LNCaP clone FGC (cell line): ENCODE data around the gene CLIC6.
A peak's percentile ranks its signal among the peaks of the same experiment; 100 is the strongest.

ENCODE experiments used
- DNase-seq: peaks from one replicate; pipeline ENCODE4 v3.0.0-alpha.2; 2011; ENCODE audit warnings: low read depth
- H3K4me3 ChIP-seq: 2 replicates; pipeline ENCODE4 v1.5.1; 2011; ENCODE audit warnings: mild to moderate bottlenecking, low read depth, low read length, control low read depth
- TF ChIP-seq, protein P1 (sequence below): IDR thresholded peaks from 2 replicates; pipeline ENCODE4 v1.5.1; 2012; ENCODE audit warnings: mild to moderate bottlenecking; ENCODE audit not compliant: control insufficient read depth, insufficient read depth; ENCODE audit errors: extremely low read depth

Gene CLIC6

GRCh38 chr21:34732388-34732821 is 63.6 kb downstream of the CLIC6 start:
- no peak overlapping the region for H3K4me3 ChIP-seq
- DNase-seq, result no peak
- TF ChIP-seq, protein P1, sequence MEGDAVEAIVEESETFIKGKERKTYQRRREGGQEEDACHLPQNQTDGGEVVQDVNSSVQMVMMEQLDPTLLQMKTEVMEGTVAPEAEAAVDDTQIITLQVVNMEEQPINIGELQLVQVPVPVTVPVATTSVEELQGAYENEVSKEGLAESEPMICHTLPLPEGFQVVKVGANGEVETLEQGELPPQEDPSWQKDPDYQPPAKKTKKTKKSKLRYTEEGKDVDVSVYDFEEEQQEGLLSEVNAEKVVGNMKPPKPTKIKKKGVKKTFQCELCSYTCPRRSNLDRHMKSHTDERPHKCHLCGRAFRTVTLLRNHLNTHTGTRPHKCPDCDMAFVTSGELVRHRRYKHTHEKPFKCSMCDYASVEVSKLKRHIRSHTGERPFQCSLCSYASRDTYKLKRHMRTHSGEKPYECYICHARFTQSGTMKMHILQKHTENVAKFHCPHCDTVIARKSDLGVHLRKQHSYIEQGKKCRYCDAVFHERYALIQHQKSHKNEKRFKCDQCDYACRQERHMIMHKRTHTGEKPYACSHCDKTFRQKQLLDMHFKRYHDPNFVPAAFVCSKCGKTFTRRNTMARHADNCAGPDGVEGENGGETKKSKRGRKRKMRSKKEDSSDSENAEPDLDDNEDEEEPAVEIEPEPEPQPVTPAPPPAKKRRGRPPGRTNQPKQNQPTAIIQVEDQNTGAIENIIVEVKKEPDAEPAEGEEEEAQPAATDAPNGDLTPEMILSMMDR, result no peak

DNA sequence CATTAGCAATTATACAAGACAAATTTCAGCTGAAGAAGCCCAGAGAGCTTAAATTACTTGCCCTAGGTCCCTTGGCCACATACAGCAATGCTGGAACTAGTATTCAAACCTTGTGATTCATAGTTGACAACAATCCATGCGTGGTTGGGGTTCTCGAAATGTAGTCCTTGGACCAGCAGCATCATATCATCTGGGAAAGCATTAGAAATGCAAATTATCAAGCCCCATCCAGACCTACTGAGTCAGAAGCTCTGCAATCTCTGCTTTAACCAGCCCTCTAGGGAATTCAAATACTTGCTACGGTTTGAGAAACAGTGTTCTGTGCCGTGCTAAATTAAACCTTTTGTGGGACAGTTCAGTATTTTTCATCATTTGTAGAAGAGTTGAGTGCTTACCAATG is 65.1 kb downstream of the CLIC6 start:
- no peak overlapping the region for H3K4me3 ChIP-seq
- DNase-seq, result no peak
- TF ChIP-seq, protein P1, result no peak

DNA sequence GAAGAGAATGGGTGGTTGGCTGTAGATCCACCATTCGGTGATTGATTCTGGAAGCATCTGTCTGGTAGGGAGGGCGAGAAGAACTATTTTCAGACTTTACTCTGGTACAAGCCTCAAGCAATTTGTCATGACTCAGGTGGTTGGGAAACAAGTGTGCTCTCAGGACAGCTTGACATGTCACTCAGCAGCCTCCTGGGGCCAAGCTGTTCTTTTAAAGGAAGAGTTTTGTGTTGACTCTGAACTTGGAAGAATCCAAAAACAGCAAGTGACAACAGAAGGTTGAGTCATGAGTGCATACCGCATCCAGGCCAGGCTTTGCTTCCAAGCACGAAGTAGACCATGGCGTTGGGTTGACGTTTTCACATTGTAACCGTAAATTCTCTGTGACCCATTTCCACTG is 65.9 kb downstream of the CLIC6 start:
- TF ChIP-seq, protein P1, result no peak
- no peak overlapping the region for H3K4me3 ChIP-seq
- peak; percentile 38 for DNase-seq

- peak; percentile 67 for DNase-seq
- H3K4me3 ChIP-seq, result no peak overlapping the region
- TF ChIP-seq, protein P1, result no peak
Observed at GRCh38 chr21:34736116-34736874, 67.5 kb downstream of the CLIC6 start.

DNA sequence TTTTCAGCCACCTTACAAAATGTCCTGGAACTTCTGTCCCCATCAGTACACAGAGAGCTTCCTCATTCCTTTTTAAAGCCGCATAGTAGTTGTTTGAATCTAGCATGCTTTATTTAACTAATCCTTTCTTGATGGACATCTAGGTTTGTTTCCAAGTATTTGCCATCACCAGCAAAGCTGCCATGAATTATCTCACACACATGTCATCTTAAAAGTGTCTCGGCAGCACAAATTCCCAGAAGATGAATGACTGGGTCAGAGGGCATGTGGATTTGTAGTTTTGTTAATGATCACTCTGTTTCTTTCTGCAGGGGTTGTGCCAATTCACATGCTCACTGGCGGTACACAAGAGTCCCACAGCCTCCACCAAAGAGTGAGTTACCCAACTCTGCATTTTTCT is 68.3 kb downstream of the CLIC6 start:
- TF ChIP-seq, protein P1, result no peak
- H3K4me3 ChIP-seq, result no peak overlapping the region
- DNase-seq, result peak; percentile 86

DNA sequence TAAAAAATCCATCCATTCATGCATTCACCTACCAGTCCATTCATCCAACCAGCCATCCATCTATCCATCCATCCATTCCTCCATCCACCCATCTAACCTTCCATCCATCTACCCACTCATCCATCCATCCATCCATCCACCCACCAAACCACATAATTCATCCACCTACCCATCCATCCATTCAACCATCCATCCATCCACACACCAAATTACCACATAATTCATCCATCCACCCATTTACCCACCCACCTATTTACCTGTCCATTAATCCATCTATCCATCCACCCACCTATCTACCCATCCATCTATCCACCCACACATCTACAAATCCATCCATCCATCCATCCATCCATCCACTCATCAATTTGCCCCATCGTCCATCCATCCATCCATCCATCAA is 71.4 kb downstream of the CLIC6 start:
- DNase-seq, result no peak
- TF ChIP-seq, protein P1, result no peak
- H3K4me3 ChIP-seq, result no peak overlapping the region

DNA sequence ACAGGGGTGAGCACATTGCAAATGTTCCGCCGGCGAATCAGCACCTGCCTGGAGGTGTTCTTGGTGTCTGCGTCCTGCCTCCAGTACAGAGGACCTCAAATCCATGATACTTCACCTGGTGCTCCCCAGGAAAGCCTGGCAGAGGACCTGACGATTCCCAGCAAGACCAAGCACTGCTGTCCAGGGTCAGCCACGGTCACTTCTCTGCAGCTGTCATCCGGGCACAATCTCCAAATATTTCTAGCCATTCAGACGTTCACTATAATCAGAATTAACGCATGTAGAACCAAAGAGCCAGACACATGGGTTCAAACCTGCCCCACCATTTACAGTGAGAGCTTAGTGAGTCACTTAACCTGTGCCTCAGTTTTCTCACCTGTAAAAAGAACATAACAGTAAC is 74.5 kb downstream of the CLIC6 start:
- DNase-seq, result no peak
- H3K4me3 ChIP-seq, result no peak overlapping the region
- TF ChIP-seq, protein P1, result no peak
